A549 (cell line): ENCODE measurements around the gene SWT1.

Source experiments
- NR3C1 ChIP-seq: fragments of >200 bp; sonication (Bioruptor Twin); formaldehyde crosslinking; IDR thresholded peaks from 3 replicates; pipeline ENCODE4 v1.6.1; 2017
- RNF2 ChIP-seq: fragments of 200-600 bp; sonication (generic); IDR thresholded peaks from 2 replicates; pipeline ENCODE4 v1.6.1; 2016; ENCODE audit warnings: low read depth, mild to moderate bottlenecking, antibody characterized with exemption, moderate library complexity, borderline replicate concordance

DNA sequence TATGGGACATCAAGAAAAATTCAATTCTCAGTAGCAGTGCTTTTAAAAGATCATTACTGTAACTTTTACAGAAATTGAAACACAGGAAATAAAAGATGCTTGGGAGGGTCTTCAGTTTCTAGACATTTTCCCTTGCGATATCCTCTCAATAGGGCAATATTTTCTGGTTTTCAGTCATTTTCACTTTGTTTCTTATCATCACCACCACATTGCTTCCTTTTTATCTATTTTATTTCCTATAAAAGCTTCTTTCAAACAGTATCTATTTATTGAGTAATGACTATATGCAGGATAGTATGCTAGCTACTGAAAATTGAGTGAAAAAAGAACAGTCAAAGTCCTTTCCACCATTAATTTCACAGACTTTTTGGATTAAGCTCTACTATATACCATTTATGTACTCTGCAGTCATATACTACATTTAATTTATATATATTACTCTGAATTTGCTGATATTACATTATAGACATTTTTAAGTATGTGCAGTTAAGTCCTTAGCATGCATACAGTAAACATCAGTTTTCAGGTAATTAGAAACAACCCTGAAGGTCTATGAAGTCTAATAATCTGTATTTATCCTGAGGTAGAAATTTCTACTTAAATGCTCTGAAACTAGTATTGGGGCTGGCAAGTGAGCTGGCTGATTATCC is 18.9 kb upstream of the SWT1 start:
- TF ChIP-seq NR3C1 (no peak), RNF2 (no peak)
